Heart left ventricle (tissue), 16 donors: Measurements from ENCODE around the gene FBXO21. TPM values are rescaled to one million over a fixed set of nuclear protein-coding genes. Genes with fewer than 3 reads are reported as not detected.

Source experiments
- ATAC-seq, 4 donors: fragments of 200-7000 bp; cut with Tn5 transposase; one replicate each; pipeline ENCODE4 v1.9.1; 2020 to 2022; ENCODE audit warnings: moderate library complexity in 4 of 4, mild to moderate bottlenecking in 3 of 4, moderate number of reproducible peaks in 1 of 4
- DNase-seq, 5 donors: peaks; one replicate each; pipeline ENCODE4 v3.0.0-alpha.2; 2020
- H3K27ac ChIP-seq, 12 donors: fragments of 200-600 bp; sonication (generic) in 4 of 12; one replicate each; pipeline versions ENCODE4 v1.5.0 to v1.8.0; 2016 to 2022; ENCODE audit warnings: mild to moderate bottlenecking in 2 of 12
- H3K27me3 ChIP-seq, 9 donors: fragments of 200-600 bp; sonication (generic) in 2 of 9; one replicate each; pipeline versions ENCODE4 v1.5.1 to v1.8.0; 2016 to 2022; ENCODE audit warnings: mild to moderate bottlenecking in 3 of 9
- H3K36me3 ChIP-seq, 9 donors: fragments of 200-600 bp; sonication (generic) in 2 of 9; one replicate each; pipeline versions ENCODE4 v1.5.0 to v1.8.0; 2018 to 2022; ENCODE audit warnings: mild to moderate bottlenecking in 2 of 9
- H3K4me1 ChIP-seq, 12 donors: fragments of 200-600 bp; sonication (generic) in 4 of 12; one replicate each; pipeline versions ENCODE4 v1.5.0 to v1.8.0; 2016 to 2022; ENCODE audit warnings: mild to moderate bottlenecking in 3 of 12
- H3K4me3 ChIP-seq, 12 donors: fragments of 200-600 bp; sonication (generic) in 4 of 12; one replicate each; pipeline versions ENCODE4 v1.5.0 to v1.8.0; 2017 to 2022; ENCODE audit warnings: mild to moderate bottlenecking in 9 of 12, moderate library complexity in 4 of 12
- H3K9me3 ChIP-seq, 12 donors: fragments of 200-600 bp; sonication (generic) in 4 of 12; one replicate each; pipeline versions ENCODE4 v1.5.0 to v1.8.0; 2016 to 2022; ENCODE audit warnings: mild to moderate bottlenecking in 1 of 12
- POLR2A ChIP-seq, 2 donors: fragments of 450-650 bp; IDR thresholded peaks; one replicate each; pipeline ENCODE4 v1.6.1; 2017; ENCODE audit warnings: antibody characterized with exemption in 2 of 2, mild to moderate bottlenecking in 2 of 2, moderate library complexity in 2 of 2
- WGBS, 4 donors: extraction: QIAGEN DNeasy Blood & Tissue Kit in 2 of 4; methylation state at CpG; one replicate each; pipeline versions ENCODE4 v1.1.5 to v1.1.7; 2013 to 2018; 5-methylcytosine and 5-hydroxymethylcytosine counted together
- intact Hi-C, 10 donors: fragments of 100-400 bp; cut with DNase I; formaldehyde crosslinking; loops; one replicate each; pipeline versions ENCODE4 v1.11.1 to v1.14.2; 2022
- polyA plus RNA-seq, 2 donors: library from polyadenylated mRNA; stranded (reverse); fragments of 200-250 nt; gene quantifications; one replicate each; pipeline ENCODE4 v1.2.3, GENCODE V29; 2013
- total RNA-seq, 9 donors: library from RNA; depleted of rRNA in 2 of 9; stranded (reverse); fragments of >200 nt in 2 of 9; fragmentation: NEBNext Ultra II Directional in 3 of 9; extraction: Animal tissue kit (Norgen Biotek cat#: 25700) in 3 of 9; gene quantifications; one replicate each; pipeline versions ENCODE4 v1.1.0 to v1.2.4, GENCODE V29; 2016 to 2023
- TF ChIP-seq, protein P1 (sequence below), 12 donors: fragments of 200-600 bp; sonication (generic) in 4 of 12; IDR thresholded peaks; one replicate each; pipeline versions ENCODE4 v1.5.0 to v1.8.0; 2018 to 2022; ENCODE audit warnings: antibody characterized with exemption in 12 of 12, mild to moderate bottlenecking in 5 of 12
- donor health status: ischemic (EF 13 %, LVEDD 7.1; RV severe dilation, severe dysfunction).
- donor health status: healthy with polysubstance abuse.
- donor health status: DM: no; HTN: yes; CAD: no.
- donor health status: DM: no; HTN: no; CAD: no.
- donor health status: ischemic (EF 25% LVEDD 6.9; RV normal size, moderate dysfunction).
- donor health status: ischemic (EF 25% LVEDD 5.7; RV mildly dilated, moderate dysfunction).
- donor health status: healthy.
- donor health status: DM: yes; HTN: yes; CAD: no.
- donor health status: ischemic (EF 35%, LVEDD 5.7; RV mildly dilated, moderate dysfunction).
- donor health status: nonischemic (EF 11% LVEDD 7.7; RV severe dilation, severe dysfunction).
- donor health status: DM: yes; HTN: yes; CAD: no.
- donor health status: PGD.
- donor health status: ischemic (EF 29% LVEDD 5.4; RV normal size, mild dysfunction).
- donor health status: nonischemic (EF 23%, LVEDD 6.1; RV moderate dilation, normal function).

Gene FBXO21
- total and polyA plus RNA-seq, 11 donors, result 10.9 to 82.4 (median 44.1) TPM

DNA sequence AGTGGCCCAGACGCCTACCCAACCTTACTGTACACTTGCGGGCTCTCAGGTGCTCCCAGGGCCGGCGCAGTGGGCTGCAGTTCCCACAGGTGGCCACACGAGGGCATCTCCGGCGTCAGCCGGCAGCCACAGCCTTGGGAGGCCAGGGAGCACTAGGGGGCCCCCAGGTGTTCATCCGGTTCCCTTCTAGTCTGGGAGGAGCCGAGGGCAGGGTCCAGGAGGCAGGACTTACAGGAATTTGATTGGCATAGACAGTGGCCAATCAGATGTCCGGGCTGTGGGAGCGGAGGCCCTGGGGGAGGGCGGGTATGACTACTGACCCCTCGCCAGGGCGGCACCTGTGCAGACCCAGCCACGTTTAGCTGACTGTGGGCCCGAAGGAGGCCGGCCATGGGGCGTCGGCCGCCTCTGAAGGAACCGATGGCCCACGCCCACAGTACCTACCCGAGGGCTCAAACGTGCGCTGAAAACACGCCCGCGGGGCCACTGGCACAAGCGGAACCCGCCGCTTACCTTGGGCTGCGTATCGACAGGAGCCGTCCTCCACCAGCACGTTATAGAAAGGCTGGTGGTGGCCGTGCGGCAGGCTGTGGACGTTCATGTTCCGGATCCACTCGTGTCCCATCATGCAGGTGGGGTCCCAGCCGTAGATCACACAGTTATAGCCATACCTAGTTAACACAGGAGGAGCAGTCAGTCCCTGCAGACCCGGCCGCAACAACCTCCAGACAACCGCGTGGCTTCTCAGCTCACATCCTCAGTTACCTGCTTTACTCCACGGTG, 34.8 kb downstream of the FBXO21 start:
- WGBS, 4 donors, result 83 to 88% (median 84%) methylated on average over 37 to 47 of the region's 47 CpGs
- DNase-seq (peak; percentile 34 to 68 (median 55)), ATAC-seq (peak; percentile 34 to 76 (median 64))
- no peak overlapping the region for H3K4me3 ChIP-seq
- H3K9me3 ChIP-seq, result no peaks in the 10 kb centered on the region
- no peaks in the 10 kb centered on the region for H3K27me3 ChIP-seq
- peaks cover 0 to 13% (median 0%) of the 10 kb centered on the region in 12 donors for H3K4me1 ChIP-seq
- TF ChIP-seq POLR2A (IDR thresholded peaks at IDR 0.05), result no peak
- TF ChIP-seq, protein P1, sequence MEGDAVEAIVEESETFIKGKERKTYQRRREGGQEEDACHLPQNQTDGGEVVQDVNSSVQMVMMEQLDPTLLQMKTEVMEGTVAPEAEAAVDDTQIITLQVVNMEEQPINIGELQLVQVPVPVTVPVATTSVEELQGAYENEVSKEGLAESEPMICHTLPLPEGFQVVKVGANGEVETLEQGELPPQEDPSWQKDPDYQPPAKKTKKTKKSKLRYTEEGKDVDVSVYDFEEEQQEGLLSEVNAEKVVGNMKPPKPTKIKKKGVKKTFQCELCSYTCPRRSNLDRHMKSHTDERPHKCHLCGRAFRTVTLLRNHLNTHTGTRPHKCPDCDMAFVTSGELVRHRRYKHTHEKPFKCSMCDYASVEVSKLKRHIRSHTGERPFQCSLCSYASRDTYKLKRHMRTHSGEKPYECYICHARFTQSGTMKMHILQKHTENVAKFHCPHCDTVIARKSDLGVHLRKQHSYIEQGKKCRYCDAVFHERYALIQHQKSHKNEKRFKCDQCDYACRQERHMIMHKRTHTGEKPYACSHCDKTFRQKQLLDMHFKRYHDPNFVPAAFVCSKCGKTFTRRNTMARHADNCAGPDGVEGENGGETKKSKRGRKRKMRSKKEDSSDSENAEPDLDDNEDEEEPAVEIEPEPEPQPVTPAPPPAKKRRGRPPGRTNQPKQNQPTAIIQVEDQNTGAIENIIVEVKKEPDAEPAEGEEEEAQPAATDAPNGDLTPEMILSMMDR (IDR thresholded peaks at IDR 0.05), result peak; percentile 57 to 83 (median 70)
- H3K27ac ChIP-seq, result no peak overlapping the region
- peaks cover 0 to 87% (median 78%) of the 10 kb centered on the region in 9 donors for H3K36me3 ChIP-seq
- intact Hi-C loops, result loop anchor here in 4 of 10 donors (10.0 kb wide), 2 partner anchors 131 to 451 kb away; no protein-coding TSS in a partner anchor

DNA sequence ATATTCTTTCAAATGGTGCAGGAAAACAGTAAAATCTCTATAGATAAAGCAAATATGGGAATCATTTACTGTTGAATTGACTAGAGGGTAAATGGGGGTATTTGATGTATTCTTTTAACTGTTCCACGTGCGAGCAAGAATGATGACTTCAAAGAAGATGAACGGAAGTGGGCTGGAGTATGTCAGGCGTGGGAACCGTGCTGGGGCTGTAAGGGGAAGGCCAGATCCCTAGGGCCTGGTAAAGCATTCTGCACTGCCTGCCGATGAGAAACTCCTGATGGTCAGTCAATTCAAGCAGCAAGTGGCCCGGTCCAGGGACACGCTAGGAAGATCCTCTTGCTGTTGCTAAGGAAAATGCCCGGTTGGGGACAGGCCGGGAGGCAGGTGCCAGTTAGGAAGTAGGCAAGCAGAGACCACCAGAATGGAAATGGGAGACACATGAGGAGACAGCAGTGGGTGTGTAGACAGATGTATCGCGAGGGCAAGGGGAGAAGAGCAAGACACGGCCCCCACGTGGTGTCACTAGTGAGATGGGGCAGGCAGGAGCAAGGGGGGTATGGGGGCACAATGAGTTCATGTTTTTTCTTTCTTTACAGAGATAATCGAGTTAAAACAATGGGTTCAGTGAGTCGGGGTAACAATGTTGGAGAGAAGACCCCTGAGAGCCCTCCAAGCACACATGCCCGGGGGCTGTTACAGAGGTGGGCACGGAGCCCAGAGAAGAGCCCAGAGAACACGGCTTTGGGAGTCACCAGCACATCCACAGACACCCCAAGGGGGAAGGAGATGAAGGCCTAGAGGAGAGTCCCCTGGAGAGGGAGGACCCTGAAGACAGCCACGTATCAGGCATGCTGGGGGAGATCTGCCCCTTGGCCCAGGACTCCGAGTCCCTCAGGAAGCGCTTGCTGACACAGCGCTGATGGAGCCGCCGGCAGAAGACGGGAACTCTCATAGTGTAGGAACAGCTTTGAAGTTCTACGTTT, 37.2 kb downstream of the FBXO21 start:
- DNase-seq (peak in 3 of 5 donors; percentile 42 to 57 (median 52)), ATAC-seq (peak in 3 of 4 donors; percentile 6 to 27 (median 14))
- no peaks in the 10 kb centered on the region for H3K9me3 ChIP-seq
- WGBS, 4 donors, result 79 to 84% (median 81%) methylated on average over 27 of the region's 27 CpGs
- intact Hi-C loops, result loop anchor here in 7 of 10 donors (1.0 to 10.0 kb wide), 7 partner anchors 126 to 451 kb away; no protein-coding TSS in a partner anchor
- no peaks in the 10 kb centered on the region for H3K27me3 ChIP-seq
- no peak overlapping the region for H3K4me3 ChIP-seq
- peak overlapping the region in 6 of 12 donors; percentile 1 to 37 (median 12) for H3K27ac ChIP-seq
- H3K4me1 ChIP-seq, result peaks cover 0 to 13% (median 0%) of the 10 kb centered on the region in 12 donors
- TF ChIP-seq, protein P1 (IDR thresholded peaks at IDR 0.05), result no peak
- no peak for TF ChIP-seq POLR2A (IDR thresholded peaks at IDR 0.05)
- peaks cover 0 to 87% (median 70%) of the 10 kb centered on the region in 9 donors for H3K36me3 ChIP-seq

DNA sequence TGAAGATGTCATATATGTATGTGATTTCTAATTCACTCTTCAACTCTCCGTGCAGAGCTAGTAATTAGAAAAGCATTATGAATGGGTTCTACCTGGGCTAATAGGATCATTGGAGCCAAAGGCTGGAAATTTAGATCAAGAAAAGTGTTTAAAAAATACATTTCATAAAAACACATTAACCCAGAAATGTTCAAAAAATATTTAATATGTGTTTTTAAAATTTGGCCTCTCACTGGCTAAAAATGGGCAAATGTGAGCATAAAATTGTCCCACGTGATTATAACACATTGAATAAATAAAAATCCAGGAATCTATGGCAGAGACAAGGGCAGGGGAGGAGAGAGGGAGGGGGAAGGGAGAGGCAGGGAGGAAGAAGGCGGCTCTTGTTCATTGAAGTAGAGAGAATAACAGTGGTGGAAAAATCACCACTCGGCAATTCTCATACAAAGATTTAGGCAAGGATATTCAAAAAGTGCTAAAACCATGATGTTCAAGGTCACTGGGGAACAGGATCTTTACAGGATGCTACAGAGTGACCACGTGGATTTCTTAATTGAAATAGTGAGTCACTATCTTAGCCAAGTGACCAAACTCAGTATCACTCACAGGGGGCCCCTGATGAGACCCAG, 38.8 kb downstream of the FBXO21 start:
- TF ChIP-seq, protein P1 (IDR thresholded peaks at IDR 0.05), result peak in 1 of 12 donors; percentile 36
- no peak for TF ChIP-seq POLR2A (IDR thresholded peaks at IDR 0.05)
- ATAC-seq (no peak), DNase-seq (no peak)
- H3K9me3 ChIP-seq, result no peaks in the 10 kb centered on the region
- 61 to 66% (median 61%) methylated on average over 5 of the region's 5 CpGs for WGBS, 4 donors
- peaks cover 0 to 17% (median 0%) of the 10 kb centered on the region in 12 donors for H3K4me1 ChIP-seq
- H3K27me3 ChIP-seq, result no peaks in the 10 kb centered on the region
- H3K36me3 ChIP-seq, result peaks cover 0 to 81% (median 60%) of the 10 kb centered on the region in 9 donors
- peak overlapping the region in 2 of 12 donors; percentile 11 to 20 for H3K27ac ChIP-seq
- intact Hi-C loops, result loop anchor here (1.0 to 10.0 kb wide), 7 partner anchors 124 to 449 kb away; no protein-coding TSS in a partner anchor
- no peak overlapping the region for H3K4me3 ChIP-seq
